B cell (primary cell): Measurements from ENCODE around the gene PROCA1. TPM values are rescaled to one million over a fixed set of nuclear protein-coding genes. Genes with fewer than 3 reads are reported as not detected.

Source experiments
- ATAC-seq: fragments of 200-7000 bp; cut with Tn5 transposase; one replicate; pipeline ENCODE4 v1.10.0; 2021; ENCODE audit warnings: low read depth, mild to moderate bottlenecking, moderate number of reproducible peaks, moderate library complexity
- CTCF ChIA-PET: fragments of 350-600 bp; sonication (Branson Sonifier 250); formaldehyde crosslinking; loops from one replicate; lab custom pipeline; 2021; ENCODE audit warnings: antibody characterized with exemption, inconsistent platforms; lab: Charles Lee
- POLR2A ChIA-PET: fragments of 350-600 bp; sonication (Branson Sonifier 250); formaldehyde crosslinking; loops from one replicate; lab custom pipeline; 2021; ENCODE audit warnings: antibody characterized with exemption; lab: Charles Lee
- DNase-seq: peaks from one replicate; pipeline ENCODE4 v3.0.0; 2013
- H2AFZ ChIP-seq: 2 replicates; pipeline ENCODE4 v1.6.1; 2012; ENCODE audit warnings: mild to moderate bottlenecking, low read depth, low read length; ENCODE audit not compliant: insufficient read depth, poor library complexity, severe bottlenecking
- H3K27ac ChIP-seq, 2 donors: 1 replicate in 1 of 2; 2 replicates in 1 of 2; pipeline ENCODE4 v1.5.1; 2012 to 2013; ENCODE audit warnings: low read length in 2 of 2, mild to moderate bottlenecking in 2 of 2, moderate library complexity in 1 of 2
- H3K27me3 ChIP-seq, 4 experiments: fragments of 200-600 bp in 1 of 4; sonication (generic) in 1 of 4; replicated peaks in 1 of 4; 1 replicate in 2 of 4; 2 replicates in 2 of 4; pipeline versions ENCODE4 v1.6.1 to v1.7.0; 2013 to 2016; ENCODE audit warnings: low read length in 3 of 4, mild to moderate bottlenecking in 2 of 4, mixed read lengths in 1 of 4, moderate library complexity in 1 of 4; ENCODE audit not compliant: insufficient read depth in 4 of 4, control insufficient read depth in 3 of 4; ENCODE audit errors: control extremely low read depth in 1 of 4
- H3K36me3 ChIP-seq, 2 experiments: replicated peaks in 1 of 2; 1 replicate in 1 of 2; 2 replicates in 1 of 2; pipeline versions ENCODE4 v1.6.1 to v1.7.1; 2013; ENCODE audit warnings: low read length in 1 of 2; ENCODE audit not compliant: insufficient read depth in 2 of 2, control insufficient read depth in 1 of 2; ENCODE audit errors: control extremely low read depth in 1 of 2, extremely low read depth in 1 of 2
- H3K4me1 ChIP-seq, 2 donors: fragments of 200-600 bp in 1 of 2; sonication (generic) in 1 of 2; 1 replicate in 1 of 2; 2 replicates in 1 of 2; pipeline versions ENCODE4 v1.5.1 to v1.6.1; 2013 to 2017; ENCODE audit warnings: low read length in 2 of 2; ENCODE audit not compliant: control insufficient read depth in 2 of 2, insufficient read depth in 2 of 2
- H3K4me2 ChIP-seq: replicated peaks from 2 replicates; pipeline ENCODE3; 2012; ENCODE audit warnings: mild to moderate bottlenecking, low read depth, low read length; ENCODE audit not compliant: poor library complexity, severe bottlenecking
- H3K4me3 ChIP-seq, 5 experiments: fragments of 200-600 bp in 1 of 5; sonication (generic) in 1 of 5; 1 replicate in 3 of 5; 2 replicates in 2 of 5; pipeline versions ENCODE4 v1.5.1 to v1.7.0; 2011 to 2016; ENCODE audit warnings: low read length in 4 of 5, mild to moderate bottlenecking in 4 of 5, low read depth in 2 of 5, control low read depth in 1 of 5, moderate library complexity in 1 of 5; ENCODE audit not compliant: insufficient read depth in 1 of 5; ENCODE audit errors: control extremely low read depth in 1 of 5, extremely low read depth in 1 of 5
- H3K79me2 ChIP-seq: fragments of 200-600 bp; sonication (generic); one replicate; pipeline ENCODE4 v1.6.0; 2016; ENCODE audit warnings: low read length; ENCODE audit not compliant: control insufficient read depth, insufficient read depth
- H3K9ac ChIP-seq: fragments of 200-600 bp; sonication (generic); 2 replicates; pipeline ENCODE4 v1.6.1; 2017; ENCODE audit warnings: mild to moderate bottlenecking, low read length, moderate library complexity
- H3K9me3 ChIP-seq, 3 donors: one replicate each; pipeline versions ENCODE4 v1.6.1 to v1.7.1; 2013; ENCODE audit warnings: low read length in 2 of 3; ENCODE audit not compliant: control insufficient read depth in 2 of 3, insufficient read depth in 1 of 3; ENCODE audit errors: control extremely low read depth in 1 of 3
- H4K20me1 ChIP-seq: 2 replicates; pipeline ENCODE4 v1.6.0; 2012; ENCODE audit warnings: mild to moderate bottlenecking, low read length; ENCODE audit not compliant: insufficient read depth, control insufficient read depth, poor library complexity, severe bottlenecking
- H3K27ac Mint-ChIP-seq: one replicate; pipeline ENCODE4 v1.8.0; 2021; ENCODE audit warnings: mixed read lengths
- H3K27me3 Mint-ChIP-seq: one replicate; pipeline ENCODE4 v1.8.0; 2021; ENCODE audit warnings: mixed read lengths
- H3K4me1 Mint-ChIP-seq: one replicate; pipeline ENCODE4 v1.8.0; 2021; ENCODE audit warnings: mixed read lengths
- H3K4me3 Mint-ChIP-seq: one replicate; pipeline ENCODE4 v1.8.0; 2021; ENCODE audit warnings: mixed read lengths
- H3K9me3 Mint-ChIP-seq: one replicate; pipeline ENCODE4 v1.8.0; 2022; ENCODE audit warnings: mixed read lengths; ENCODE audit not compliant: insufficient read depth
- EZH2 ChIP-seq: IDR thresholded peaks from 2 replicates; pipeline ENCODE4 v1.6.1; 2012; ENCODE audit warnings: borderline replicate concordance, low read depth, mild to moderate bottlenecking, moderate library complexity, low read length; ENCODE audit not compliant: insufficient read depth, poor library complexity, severe bottlenecking
- WGBS: methylation state at CpG from one replicate; pipeline ENCODE4 v1.1.5; 2013; ENCODE audit warnings: missing lambda C conversion rate; ENCODE audit not compliant: insufficient coverage; 5-methylcytosine and 5-hydroxymethylcytosine counted together
- intact Hi-C: fragments of 100-400 bp; cut with micrococcal nuclease; formaldehyde crosslinking; loops from one replicate; pipeline ENCODE4 v1.10.0; 2022
- polyA plus RNA-seq: library from polyadenylated mRNA; depleted of rRNA; stranded (reverse); fragments of >200 nt; gene quantifications from 2 replicates; pipeline ENCODE4 v1.2.3, GENCODE V29; 2012
- total RNA-seq, 2 donors: library from RNA; stranded (reverse); fragments of 120-200 nt in 1 of 2; gene quantifications; 1 replicate in 1 of 2; 2 replicates in 1 of 2; pipeline versions ENCODE4 v1.2.3 to v1.2.4, GENCODE V29; 2013 to 2022
- TF ChIP-seq, protein P1 (sequence below): fragments of 200-600 bp; IDR thresholded peaks from one replicate; pipeline ENCODE4 v1.8.0; 2022; ENCODE audit warnings: antibody characterized with exemption, mild to moderate bottlenecking

The PROCA1 gene
- total and polyA plus RNA-seq, 2 donors (not counting 1 experiment from before 2014, with no cell fraction given) = 7.4 to 26.8 TPM

DNA sequence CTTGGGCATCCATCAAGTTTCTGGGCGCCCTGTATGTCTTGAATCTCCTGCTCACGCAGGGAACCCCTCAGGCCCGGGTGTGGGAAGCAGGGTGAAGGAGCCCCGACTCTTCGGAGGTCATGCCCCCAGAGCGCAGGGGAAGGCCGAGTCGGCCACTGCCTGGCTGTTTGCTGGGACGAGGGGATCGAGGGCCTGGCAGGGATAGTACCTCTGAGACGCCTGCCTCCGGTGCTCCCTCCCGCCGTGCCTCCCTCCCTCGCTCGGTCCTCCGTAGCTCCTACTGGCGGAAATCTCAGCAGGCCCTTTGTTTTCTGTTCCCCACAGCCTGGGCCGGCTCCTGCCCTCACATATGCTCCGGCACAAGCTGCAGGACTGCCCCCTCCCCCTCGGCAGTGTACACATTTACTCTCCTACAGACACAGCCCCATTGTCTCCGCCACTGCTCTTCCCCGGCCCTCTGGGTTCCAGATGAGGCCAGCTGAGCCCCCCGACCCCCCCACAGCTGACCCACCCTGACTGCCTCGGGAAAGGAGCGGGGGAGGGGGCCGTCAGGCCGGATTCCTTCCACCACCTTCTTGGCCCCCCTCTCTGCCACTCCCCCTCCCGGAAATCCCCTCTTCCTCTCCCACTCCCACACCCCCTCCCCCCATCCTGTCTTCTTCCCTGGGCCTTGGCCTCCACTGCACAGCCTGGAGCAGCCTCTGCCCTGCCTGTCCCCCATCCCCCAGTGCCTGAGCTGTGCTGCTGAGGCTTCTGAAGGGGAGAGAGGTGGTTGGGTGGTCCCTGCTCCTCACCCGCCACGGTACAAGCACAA, 33.5 kb upstream of the PROCA1 start:
- Mint-ChIP-seq H3K9me3 (no peaks in the 10 kb centered on the region), H3K4me3 (peak overlapping the region; percentile 94), H3K4me1 (peaks cover 64% of the 10 kb centered on the region), H3K27ac (peak overlapping the region; percentile 93), H3K27me3 (no peaks in the 10 kb centered on the region)
- H3K9me3 ChIP-seq = peaks cover 0 to 13% (median 0%) of the 10 kb centered on the region in 3 donors
- peak overlapping the region; percentile 88 for H3K4me2 ChIP-seq
- H3K9ac ChIP-seq = peak overlapping the region; percentile 84
- TF ChIP-seq EZH2 = no peak
- TF ChIP-seq, protein P1, sequence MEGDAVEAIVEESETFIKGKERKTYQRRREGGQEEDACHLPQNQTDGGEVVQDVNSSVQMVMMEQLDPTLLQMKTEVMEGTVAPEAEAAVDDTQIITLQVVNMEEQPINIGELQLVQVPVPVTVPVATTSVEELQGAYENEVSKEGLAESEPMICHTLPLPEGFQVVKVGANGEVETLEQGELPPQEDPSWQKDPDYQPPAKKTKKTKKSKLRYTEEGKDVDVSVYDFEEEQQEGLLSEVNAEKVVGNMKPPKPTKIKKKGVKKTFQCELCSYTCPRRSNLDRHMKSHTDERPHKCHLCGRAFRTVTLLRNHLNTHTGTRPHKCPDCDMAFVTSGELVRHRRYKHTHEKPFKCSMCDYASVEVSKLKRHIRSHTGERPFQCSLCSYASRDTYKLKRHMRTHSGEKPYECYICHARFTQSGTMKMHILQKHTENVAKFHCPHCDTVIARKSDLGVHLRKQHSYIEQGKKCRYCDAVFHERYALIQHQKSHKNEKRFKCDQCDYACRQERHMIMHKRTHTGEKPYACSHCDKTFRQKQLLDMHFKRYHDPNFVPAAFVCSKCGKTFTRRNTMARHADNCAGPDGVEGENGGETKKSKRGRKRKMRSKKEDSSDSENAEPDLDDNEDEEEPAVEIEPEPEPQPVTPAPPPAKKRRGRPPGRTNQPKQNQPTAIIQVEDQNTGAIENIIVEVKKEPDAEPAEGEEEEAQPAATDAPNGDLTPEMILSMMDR = no peak
- WGBS = 5% methylated on average over 23 of the region's 31 CpGs
- H3K79me2 ChIP-seq = peaks cover 67% of the 10 kb centered on the region
- H2AFZ ChIP-seq = no peak overlapping the region
- H3K27ac ChIP-seq = peak overlapping the region; percentile 82 to 100
- DNase-seq (peak; percentile 57), ATAC-seq (no peak)
- peaks cover 63 to 68% of the 10 kb centered on the region in 2 donors for H3K4me1 ChIP-seq
- H4K20me1 ChIP-seq = peaks cover 58% of the 10 kb centered on the region
- peaks cover 0 to 43% of the 10 kb centered on the region in 2 experiments for H3K36me3 ChIP-seq
- CTCF ChIA-PET = interaction anchor here (0.6 to 18.9 kb wide), 2 partner anchors 9 to 19 kb away, joined by 3 to 1020 read pairs; partner anchors contain the start of genes NEK8, RPL23A and TLCD1
- intact Hi-C loops = no loop called here
- POLR2A ChIA-PET = interaction anchor here (0.6 to 16.2 kb wide), 8 partner anchors 9 to 571 kb away, joined by 3 to 511 read pairs (median 6); partner anchors contain the start of genes NEK8, PHF12, RPL23A and TLCD1
- H3K27me3 ChIP-seq = no peaks in the 10 kb centered on the region
- peak overlapping the region; percentile 58 to 98 (median 88) for H3K4me3 ChIP-seq
